ENCODE data around the gene CD63.

GRCh38 chr12:55683676-55684075, 45.1 kb downstream of the CD63 start:
- TF ChIP-seq, protein P1, sequence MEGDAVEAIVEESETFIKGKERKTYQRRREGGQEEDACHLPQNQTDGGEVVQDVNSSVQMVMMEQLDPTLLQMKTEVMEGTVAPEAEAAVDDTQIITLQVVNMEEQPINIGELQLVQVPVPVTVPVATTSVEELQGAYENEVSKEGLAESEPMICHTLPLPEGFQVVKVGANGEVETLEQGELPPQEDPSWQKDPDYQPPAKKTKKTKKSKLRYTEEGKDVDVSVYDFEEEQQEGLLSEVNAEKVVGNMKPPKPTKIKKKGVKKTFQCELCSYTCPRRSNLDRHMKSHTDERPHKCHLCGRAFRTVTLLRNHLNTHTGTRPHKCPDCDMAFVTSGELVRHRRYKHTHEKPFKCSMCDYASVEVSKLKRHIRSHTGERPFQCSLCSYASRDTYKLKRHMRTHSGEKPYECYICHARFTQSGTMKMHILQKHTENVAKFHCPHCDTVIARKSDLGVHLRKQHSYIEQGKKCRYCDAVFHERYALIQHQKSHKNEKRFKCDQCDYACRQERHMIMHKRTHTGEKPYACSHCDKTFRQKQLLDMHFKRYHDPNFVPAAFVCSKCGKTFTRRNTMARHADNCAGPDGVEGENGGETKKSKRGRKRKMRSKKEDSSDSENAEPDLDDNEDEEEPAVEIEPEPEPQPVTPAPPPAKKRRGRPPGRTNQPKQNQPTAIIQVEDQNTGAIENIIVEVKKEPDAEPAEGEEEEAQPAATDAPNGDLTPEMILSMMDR (IDR thresholded peaks at IDR 0.05; ENCODE audit: low read length): no peak
- no peak for TF ChIP-seq EZH2 (IDR thresholded peaks at IDR 0.05; ENCODE audit: borderline replicate concordance, low read length)
